Activated naive CD4-positive, alpha-beta T cell (primary cell): ENCODE measurements around the gene SKIC8.

Experiments
- DNase-seq, 4 experiments: peaks; one replicate each; lab custom pipeline; 2025; lab: John Stamatoyannopoulos, UW

Gene SKIC8

DNA sequence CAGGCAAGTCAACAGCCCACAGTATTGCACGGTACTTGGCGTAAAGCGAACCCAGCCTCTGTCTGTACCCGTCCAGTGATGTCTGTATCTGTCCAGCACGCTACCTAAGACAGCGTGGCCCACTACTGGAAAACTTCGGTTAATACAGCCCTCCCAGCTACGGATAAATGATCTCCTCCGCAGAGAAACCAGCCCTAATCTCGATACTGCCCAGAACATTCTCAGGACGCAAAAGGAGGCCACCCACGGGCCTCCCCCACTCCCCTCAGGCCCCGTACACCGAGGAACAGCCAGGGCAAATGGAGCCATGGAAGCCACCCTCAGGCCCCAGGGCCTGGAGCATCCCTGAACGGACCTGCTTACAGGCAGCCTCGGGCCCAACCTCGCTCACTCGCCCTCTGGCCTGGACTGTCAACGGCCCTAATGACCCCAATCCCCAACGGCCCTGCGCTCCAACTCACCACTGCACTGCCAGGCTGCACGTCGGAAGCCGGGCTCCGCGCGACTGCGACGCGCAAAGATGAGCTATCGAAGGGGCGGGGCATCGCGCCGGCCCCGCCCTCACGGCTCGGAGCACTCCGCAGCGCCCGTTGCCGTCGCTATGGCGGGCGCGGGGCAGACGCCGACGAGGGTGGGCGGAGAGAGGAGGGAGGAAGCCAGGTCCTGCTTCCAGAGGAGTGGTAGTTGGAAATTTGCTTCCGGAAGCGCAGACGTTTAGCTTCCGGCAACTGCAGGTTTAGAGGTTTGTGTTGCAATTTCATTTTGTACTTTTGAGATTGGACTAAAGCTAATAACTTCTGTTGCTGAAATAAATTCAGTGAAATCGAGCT is at the start of gene SKIC8:
Gene SKIC8, minus strand, starts transcription at position 509 of the 830 bp plus-strand sequence. CDS start 3,923 bp downstream, outside the sequence.
- peak; percentile 63 to 86 (median 76) for DNase-seq

DNA sequence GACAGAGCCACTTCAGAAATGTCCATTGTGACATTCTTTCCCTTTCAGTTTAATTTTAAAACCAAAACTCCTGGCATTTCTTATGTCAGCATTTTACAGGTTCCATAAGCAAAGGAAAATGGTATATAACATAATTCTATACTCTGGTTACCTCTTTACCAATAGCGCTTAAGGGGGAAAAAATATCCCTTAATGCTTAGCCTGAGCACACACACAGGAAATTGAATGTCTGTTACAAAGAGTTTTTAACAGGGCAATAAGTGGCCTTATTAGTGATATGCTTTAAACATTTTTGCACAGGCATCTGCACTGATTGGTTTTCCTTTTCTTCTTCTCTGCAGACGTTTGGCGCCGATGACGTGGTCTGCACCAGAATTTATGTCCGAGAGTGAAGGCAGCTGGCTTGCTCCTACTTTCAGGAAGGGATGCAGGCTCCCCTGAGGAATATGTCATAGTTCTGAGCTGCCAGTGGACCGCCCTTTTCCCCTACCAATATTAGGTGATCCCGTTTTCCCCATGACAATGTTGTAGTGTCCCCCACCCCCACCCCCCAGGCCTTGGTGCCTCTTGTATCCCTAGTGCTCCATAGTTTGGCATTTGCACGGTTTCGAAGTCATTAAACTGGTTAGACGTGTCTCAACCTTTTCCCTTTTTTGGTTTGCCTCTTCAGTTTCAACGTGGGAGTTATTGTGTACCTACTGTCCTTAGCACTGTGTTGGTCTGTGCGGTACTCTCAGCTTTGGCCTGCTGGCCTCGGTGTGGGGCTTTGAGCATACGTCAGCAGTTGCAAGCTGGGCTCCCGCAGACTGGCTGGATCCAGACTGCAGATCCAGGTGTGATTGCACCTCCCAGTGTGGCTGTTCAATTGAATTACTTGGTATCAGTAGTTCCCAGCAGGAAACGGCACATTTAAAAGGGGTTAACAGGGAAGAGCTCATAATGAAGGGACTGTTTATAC is 48.5 kb upstream of the SKIC8 start:
- DNase-seq, result no peak

DNA sequence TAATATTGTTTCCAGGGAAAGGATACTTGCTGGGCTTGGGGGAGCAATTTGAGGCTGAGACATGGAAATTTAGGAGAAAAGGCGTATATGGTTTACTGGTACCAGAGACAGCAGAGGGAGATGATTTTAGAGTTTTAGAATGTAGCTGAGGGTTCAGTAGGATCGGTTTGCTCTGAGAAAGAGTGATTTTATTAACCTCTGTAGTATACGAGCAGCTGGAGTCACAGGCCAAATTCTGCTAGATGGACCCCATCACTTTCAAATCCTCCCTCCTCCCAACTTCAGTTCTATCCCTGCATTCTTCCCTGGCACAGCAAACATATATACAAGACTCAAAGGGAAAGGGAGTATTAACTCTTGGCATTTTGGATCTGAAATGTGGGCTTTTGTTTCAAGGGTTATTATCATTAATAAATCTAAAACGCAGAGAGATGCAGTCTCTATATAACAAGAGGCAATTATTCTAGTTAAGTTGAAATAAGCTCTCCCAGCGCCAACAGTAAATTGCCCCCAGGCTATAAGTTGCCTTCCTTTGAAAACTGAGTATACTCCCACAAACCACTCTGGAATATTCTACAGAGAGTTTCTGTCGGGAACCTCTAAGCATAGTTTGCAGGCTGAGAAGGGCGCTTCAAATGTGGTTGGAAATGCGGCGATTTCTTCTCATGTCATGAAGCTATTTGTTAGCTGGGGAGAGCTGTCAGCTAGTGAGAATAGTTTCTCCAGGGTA is 46.2 kb upstream of the SKIC8 start:
- no peak for DNase-seq

DNA sequence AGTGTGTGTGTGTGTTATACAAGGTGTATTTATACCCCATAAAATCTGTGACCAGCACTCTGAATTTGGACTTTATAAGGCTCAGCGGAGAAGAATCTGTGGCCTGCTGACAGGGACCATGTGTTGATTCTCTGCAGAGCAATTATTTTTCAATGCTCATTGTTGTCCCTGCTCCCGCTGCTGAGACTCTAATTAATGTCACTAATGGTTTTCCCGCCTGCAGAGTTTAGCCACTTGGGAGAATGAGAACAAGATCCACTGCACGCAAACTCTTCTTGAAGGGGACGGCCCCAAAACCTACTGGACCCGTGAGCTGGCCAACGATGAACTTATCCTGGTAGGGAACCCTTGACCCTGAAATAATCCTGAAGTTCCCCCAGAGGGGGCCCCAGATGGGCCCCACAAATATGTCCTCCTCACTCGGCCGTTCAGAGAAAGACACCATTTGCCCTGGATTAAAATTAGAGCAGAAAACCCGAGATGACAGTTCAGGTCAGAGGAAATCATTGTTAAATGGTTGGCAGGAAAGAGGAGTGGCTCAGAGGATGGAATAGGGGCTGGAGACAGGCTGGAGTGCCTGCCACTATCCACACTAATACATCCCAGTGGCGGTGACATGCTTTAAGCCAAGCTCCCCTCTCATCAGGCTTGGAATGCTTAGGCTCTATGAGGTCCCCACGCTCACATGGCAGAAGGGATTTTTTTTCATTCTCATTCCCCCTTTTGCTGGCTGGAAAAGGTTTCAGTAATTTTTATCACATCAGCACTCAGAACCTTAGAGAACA is 44.1 kb upstream of the SKIC8 start:
- DNase-seq, result no peak

DNA sequence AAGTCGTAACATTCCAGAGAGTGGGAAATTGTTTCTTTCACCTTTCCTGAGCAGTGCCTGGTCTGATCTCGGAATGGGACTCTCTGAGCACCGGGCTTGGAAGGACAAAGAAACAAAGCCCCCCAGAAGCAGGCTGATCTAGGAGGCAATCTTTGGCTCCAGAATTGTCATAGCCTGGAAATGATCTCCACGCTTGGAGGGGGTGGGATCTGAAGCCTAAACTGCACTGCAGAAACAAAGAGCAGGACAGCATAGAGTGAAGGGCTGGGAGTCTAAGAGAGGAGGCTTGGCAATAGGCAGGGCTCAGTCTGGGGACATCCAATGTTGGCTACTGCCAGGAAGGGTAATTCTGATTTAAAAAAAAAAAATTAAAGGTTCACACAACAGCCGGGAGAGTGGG is 42.6 kb upstream of the SKIC8 start:
- DNase-seq, result no peak

DNA sequence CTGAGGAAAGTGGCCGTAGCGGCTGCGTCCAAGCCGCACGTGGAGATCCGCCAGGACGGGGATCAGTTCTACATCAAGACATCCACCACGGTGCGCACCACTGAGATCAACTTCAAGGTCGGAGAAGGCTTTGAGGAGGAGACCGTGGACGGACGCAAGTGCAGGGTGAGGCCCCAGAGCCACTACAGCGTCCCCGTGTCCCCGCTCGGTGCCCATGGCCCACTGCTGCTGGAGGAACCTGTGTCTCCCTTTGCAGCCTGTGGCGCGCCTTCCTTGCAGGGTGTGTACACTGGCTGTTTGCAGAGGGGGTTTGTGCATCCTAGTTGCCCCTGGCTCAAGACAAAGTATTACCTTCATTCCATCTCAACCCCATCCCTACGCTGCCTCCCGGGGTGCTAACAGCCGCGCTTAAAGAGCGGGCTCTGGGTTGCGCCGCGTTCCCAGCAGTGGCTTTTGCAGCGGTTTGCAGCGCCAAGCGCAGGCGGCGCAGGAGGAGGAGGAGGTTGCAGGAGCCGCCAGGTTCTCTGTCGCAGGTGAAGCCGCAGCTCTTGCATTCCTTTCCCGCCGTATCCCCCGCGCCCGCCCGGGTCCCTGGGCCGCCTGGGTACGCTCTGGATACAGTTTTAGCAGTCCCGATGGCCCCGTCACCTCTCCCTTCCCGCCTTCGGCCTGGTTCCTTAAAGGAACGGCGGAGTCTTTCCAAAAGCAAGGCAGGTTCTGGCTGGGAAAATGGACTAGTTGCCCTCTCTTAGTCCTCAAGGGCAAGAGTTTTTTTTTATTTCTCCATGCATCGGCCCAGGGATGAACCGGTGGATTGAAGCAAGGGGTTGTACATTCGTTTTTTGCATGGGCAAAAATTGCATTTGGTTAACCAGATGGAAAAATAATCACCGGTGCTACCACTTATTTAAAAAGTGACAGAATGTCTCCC is 41.9 kb upstream of the SKIC8 start:
- no peak for DNase-seq

DNA sequence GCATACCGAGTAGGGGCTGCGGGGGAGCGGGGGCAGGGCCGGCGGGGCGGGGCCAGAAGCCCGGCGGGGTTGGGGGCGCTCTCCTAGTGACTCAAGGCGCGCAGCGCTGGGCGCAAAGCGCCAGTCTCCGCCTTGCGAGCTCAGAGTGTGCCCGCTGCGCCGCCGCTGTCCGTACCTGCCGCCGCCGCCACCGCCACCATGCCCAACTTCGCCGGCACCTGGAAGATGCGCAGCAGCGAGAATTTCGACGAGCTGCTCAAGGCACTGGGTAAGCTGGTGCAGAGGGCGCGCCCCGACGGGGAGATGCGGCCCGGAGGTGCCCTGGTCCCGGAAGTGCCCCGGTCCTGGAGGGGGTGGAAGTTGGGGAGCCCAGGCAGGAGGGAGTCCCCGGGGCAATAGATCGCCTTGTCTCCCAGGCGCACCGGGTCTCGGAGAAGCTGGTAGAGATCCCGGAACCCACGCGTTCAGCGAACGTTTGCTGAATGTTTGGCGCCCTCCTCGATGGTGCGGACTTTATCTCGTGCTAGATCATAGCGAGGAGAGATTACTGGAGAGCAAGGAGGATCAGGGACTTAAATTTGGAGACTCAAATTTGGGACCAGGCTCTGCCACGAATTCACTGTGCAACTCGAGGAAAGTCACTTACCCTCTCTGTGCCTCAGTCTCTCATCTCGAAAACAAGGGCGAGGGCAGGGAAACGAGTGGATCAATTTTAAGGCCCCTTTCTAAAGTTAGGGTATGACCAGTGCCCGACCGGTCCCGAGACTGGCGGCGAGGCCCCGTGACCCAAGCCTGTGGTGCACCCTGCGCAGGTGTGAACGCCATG is 41.0 kb upstream of the SKIC8 start, which contains the start of gene CRABP1:
Gene CRABP1, plus strand, starts transcription at position 123 of the 826 bp plus-strand sequence. Its CDS starts 76 bp downstream, at position 199.
- DNase-seq, result no peak

DNA sequence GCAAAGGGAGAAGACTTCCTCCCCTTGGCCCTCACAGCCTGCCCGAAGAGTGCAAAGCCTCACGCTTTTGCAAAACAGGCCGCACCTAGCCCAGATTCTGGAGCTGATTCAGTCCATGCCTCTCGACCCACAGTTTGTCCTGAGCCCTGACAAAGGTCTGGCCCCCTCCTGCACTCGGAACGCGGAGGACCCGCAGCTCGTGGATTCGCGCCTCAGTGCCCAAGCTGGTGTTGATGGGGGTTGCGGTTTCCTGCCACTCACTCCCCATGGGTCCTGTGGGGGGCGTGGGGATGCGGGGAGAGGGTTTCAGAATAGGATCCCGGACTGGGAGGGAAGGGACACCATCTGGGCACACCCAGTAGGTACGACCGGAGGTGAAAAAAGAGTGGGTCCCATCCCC is 40.1 kb upstream of the SKIC8 start:
- no peak for DNase-seq

DNA sequence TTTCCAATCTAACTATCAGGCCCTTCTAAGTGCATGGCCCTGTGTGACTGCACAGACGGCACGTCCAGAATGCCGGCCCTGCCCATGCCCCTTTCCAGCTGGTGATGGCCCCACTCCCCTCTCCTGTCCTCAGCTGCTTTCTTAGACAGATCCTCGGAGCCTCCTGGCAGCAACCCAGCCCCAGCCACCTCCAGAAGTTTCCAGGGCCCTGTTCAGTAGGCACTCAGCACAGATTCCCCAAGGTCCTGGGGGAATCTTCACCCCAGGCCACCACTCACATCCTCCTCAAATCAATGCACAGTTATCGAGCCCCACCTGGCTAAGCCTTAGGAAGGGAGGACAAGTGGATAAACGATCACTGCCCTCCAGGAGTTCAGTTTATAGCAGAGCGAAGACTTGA is 39.4 kb upstream of the SKIC8 start:
- no peak for DNase-seq

DNA sequence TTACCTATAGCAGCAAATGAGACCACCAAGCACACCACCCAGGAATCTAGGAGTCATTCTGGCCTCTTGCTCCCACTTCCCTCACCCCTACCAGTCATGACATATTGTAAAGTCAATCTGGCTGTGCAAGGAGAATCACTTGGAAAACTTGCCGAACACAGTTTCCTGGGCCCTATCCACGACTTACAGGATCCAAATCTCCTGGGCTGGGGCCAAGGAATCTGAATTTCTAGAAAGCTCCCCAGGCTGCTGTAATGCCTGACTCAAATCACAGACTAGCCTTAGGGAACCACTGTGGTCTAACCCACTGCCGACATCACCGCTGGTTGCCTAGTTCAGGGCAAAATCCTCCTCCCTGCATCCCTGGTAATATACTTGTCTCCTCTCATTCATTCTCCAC is 36.6 kb upstream of the SKIC8 start:
- no peak for DNase-seq

DNA sequence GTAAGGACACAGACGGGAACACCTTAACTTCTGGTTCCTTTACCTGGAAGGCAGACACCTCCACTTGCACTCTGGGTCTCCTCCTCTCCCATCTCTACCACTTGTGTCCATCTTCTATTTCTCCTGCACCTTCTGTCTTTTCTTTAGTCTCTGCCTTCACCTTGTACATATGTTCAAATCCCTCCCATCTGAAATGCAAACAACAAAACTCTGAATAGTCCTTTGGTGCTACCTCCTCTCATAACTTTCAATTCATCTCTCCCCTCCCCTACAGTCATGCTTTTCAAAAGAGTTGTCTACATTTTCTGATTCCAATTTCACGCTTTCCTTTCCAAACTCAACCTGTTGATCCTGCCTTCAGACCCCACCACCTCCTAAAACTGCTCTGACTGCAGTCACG is 35.4 kb upstream of the SKIC8 start:
- DNase-seq, result no peak

DNA sequence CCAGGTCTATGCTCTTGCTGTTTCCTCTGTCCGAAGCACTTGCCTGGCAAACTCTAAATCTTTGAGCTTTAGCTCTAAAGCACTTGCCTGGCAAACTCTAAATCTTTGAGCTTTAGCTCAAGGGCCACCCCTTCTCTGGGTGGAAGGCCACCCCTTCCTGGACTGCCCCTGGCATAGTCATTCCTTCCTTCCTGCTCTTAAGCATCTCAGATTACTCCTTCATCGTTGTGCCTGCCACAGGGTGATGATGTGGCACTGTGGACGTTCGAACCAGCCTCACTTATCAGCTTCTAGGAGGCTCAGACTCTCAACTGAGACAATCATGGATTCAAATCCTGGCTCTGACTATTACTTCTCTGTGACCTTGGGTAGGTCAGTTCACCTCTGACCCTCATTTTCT is 30.2 kb upstream of the SKIC8 start:
- no peak for DNase-seq

DNA sequence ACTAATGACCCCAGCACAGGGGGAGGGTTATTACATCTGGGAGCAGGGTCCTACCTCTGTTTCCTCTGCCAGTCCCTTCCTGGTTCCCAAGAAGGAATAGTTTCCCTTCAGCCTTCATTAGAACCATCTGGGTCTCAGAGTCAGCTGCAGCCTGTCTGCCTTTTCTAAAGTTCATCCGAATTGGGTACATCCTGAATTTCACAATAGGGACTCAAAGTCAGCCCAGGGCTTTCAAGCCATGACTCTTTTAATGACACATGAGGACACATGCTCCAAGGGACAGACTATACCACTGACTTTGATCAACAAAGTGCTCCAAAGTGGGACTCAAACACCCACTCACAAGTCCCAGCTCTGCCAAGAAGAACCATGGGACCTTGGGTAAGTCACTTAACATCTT is 28.1 kb upstream of the SKIC8 start:
- no peak for DNase-seq

DNA sequence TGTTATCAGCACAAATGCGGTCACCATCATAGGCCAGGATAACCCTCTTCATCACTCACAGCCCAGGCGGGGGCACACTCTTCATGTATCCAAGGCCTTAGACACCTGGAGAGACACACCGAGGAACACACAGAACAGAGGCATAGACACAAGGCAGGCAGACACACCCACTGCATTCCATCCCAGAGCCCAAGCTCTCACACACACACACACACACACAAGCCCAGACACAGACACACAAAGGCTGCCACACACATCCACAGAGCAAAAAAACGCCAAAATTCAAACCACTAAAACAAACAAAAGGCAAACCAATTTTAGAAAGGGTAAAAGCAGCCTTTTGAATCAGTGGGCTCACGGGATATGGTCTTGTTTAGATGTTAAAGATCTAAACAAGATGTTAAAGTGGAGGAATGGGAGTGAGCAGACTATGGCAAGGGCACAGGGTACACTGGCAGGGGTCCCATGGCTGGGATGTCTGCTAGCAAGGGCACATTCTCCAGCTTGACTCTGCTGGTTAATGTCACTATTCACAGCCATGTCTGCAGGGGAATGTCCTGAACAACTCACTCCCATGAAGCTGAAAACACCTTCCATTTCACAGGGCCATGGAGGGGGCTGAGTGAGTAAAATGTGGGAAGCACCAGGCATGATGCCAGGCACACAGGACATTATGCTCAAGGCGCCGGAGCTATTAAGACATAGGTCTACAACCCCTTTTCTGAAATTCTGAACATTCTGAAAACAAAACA is 25.9 kb upstream of the SKIC8 start:
- no peak for DNase-seq

DNA sequence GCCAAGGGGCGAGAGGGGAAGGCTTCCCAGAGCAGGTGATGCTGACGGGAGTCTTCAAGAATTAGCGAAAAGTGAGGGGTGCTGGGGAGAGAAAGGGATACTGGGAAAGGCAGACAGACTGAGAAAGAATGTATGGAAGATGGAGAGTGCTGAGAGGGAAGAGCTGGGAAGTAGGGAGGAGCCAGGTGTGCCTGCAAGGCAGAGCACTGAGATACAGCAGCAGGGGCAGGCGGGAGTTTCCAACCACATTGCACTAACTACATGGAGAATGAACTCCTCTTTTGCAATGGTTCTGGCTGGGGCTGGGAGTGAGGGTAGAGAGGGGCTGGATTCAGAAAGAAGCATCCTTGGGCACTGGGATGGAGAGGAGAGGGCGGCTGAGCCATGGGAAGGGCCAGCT is 24.7 kb upstream of the SKIC8 start:
- no peak for DNase-seq

DNA sequence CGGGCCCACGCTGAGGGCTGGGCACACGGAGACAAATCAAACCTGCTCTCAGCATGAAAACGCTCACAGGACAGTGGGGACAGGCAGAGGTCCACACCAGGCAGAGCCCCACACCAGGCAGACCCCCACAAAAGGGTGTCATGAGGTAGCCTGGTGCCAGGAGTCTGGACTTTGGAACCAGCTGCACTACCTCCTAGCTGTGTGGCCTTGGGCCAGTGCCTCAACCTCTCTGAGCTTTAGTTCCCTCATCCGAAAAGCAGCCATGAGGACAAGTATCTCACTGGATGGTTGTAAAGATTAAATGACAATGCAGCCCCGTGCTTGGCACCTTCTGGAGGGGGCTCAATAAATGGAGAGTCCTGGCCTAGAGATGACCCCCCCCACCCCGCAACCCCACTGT is 24.3 kb upstream of the SKIC8 start:
- no peak for DNase-seq

DNA sequence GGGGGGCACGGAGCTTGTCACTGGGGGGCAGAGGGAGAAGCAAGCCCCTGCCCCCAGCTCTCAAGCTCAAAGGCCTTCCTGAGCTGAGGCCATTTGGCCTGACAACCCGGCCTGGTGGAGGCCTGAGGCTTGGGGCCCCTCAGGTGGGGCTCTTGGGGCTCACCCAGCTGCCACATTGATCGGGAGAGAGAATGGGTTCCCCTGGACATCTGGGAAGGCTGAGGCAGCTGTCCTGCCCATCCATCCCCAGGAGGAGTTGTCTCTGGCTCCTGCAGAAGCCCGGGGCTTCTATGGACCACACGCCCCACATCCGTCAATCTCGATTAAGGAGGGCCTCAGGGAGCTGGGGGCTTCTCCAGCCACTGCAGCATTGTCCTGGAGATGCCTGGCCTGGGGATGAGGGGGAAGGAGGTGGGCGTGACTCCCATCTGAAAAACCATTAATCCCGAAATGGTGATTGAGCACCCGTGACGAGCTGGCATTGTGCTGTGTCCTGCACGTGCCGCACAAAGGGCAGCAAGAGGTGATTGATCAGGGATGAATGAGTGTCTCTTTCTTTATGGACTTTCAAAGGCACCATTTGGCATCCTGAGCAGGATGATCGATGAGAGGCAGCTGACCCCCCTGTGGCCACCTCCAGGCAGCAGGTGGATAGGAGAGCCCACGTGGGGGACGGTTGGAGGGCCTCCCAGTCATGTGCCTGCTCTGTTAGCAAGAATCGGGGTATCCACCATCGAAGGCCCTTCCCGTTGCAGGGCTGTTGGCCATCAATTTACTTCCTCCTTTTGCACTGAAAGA is 23.5 kb upstream of the SKIC8 start:
- DNase-seq, result no peak

DNA sequence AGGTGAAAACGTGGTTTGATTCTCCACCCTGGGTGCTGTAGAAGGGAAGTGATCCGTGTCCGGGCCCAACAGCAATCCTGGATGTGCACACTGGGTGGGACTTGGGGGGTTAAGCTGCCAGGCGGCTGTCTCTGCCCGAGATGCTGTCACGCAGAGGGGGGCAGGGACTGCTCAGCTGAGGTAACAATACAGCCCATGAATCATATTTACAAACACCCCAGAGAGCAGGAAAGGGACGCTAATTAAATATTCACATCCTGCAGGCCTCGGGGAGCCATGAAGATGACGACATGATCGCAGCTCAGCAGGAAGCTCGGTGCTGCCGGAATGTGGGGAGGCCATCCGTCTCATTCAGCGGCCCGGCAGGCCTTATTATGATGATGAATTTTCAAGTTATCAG is 22.8 kb upstream of the SKIC8 start:
- no peak for DNase-seq
